GM23338 (cell line): ENCODE measurements around the gene RNF217.

Experiments
- CTCF ChIP-seq, 2 experiments: fragments of 200-600 bp in 1 of 2; sonication (generic) in 1 of 2; conservative IDR thresholded peaks; 2 replicates each; pipeline versions ENCODE4 v1.5.1 to v1.6.1; 2016 to 2017; ENCODE audit warnings: antibody characterized with exemption in 2 of 2, low read depth in 2 of 2, mild to moderate bottlenecking in 2 of 2, moderate library complexity in 1 of 2
- EZH2 ChIP-seq: fragments of 200-600 bp; sonication (generic); IDR thresholded peaks from one replicate; pipeline ENCODE4 v1.8.0; 2017; ENCODE audit warnings: antibody characterized with exemption, mild to moderate bottlenecking, low read depth; ENCODE audit not compliant: unreplicated experiment
- POLR2AphosphoS5 ChIP-seq: IDR thresholded peaks from 2 replicates; pipeline ENCODE4 v1.6.1; 2016; ENCODE audit warnings: antibody characterized with exemption, low read depth

DNA sequence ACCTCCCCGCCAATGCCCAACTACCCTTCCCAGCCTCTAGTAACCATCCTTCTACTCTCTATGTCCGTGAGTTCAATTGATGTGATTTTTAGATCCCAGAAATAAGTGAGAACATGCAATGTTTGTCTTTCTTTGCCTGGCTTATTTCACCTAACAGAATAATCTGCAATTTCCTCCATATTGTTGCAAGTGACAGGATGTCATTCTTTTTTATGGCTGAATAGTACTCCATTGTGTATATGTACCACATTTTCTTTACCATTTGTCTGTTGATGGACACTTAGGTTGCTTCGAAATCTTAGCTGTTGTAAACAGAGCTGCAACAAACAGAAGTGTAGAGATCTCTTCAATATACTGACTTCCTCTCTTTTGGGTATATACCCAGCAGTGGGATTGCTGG is 65.0 kb downstream of the RNF217 start:
- TF ChIP-seq EZH2 (no peak), CTCF (conservative IDR thresholded peaks at IDR 0.05; ENCODE audit: low read depth in 2 of 2) (no peak), POLR2AphosphoS5 (no peak)
